Measurements from ENCODE around the gene MLLT10. TPM values are rescaled to one million over a fixed set of nuclear protein-coding genes. Genes with fewer than 3 reads are reported as not detected.

The MLLT10 gene
- total RNA-seq, 1 donor from 2014 or later, result 65.6 TPM

GRCh38 chr10:21675157-21675796 is 141.2 kb downstream of the MLLT10 start:
- peak; percentile 70 for TF ChIP-seq CTCF (IDR thresholded peaks at IDR 0.05; ENCODE audit: unreplicated experiment)
- H3K27me3 Mint-ChIP-seq, result no peaks in the 10 kb centered on the region
- DNase-seq (ENCODE audit: low spot score, unreplicated experiment), result no peak
- H3K36me3 Mint-ChIP-seq (ENCODE audit: insufficient read depth), result peaks cover 6% of the 10 kb centered on the region
- no peak overlapping the region for H3K27ac Mint-ChIP-seq
- peaks cover 2% of the 10 kb centered on the region for H3K4me1 Mint-ChIP-seq (ENCODE audit: low read depth)
- H3K9me3 Mint-ChIP-seq (ENCODE audit: low read depth), result no peaks in the 10 kb centered on the region
- H3K4me3 Mint-ChIP-seq (ENCODE audit: low read depth), result no peak overlapping the region

GRCh38 chr10:21677551-21677950 is 143.5 kb downstream of the MLLT10 start:
- no peak for DNase-seq (ENCODE audit: low spot score, unreplicated experiment)
- Mint-ChIP-seq H3K36me3 (ENCODE audit: insufficient read depth) (peaks cover 6% of the 10 kb centered on the region), H3K4me1 (ENCODE audit: low read depth) (peaks cover 1% of the 10 kb centered on the region), H3K27ac (no peak overlapping the region), H3K27me3 (no peaks in the 10 kb centered on the region), H3K4me3 (ENCODE audit: low read depth) (no peak overlapping the region), H3K9me3 (ENCODE audit: low read depth) (no peaks in the 10 kb centered on the region)
- TF ChIP-seq CTCF (IDR thresholded peaks at IDR 0.05; ENCODE audit: unreplicated experiment), result no peak

- Mint-ChIP-seq H3K27me3 (no peaks in the 10 kb centered on the region), H3K27ac (no peak overlapping the region), H3K4me3 (ENCODE audit: low read depth) (no peak overlapping the region), H3K9me3 (ENCODE audit: low read depth) (no peaks in the 10 kb centered on the region), H3K36me3 (ENCODE audit: insufficient read depth) (peaks cover 12% of the 10 kb centered on the region), H3K4me1 (ENCODE audit: low read depth) (peaks cover 1% of the 10 kb centered on the region)
- no peak for TF ChIP-seq CTCF (IDR thresholded peaks at IDR 0.05; ENCODE audit: unreplicated experiment)
- DNase-seq (ENCODE audit: low spot score, unreplicated experiment), result no peak
Measured at GRCh38 chr10:21681156-21681555, 147.1 kb downstream of the MLLT10 start.

GRCh38 chr10:21687266-21688008 is 153.4 kb downstream of the MLLT10 start:
- DNase-seq (ENCODE audit: low spot score, unreplicated experiment), result no peak
- Mint-ChIP-seq H3K9me3 (ENCODE audit: low read depth) (no peaks in the 10 kb centered on the region), H3K4me3 (ENCODE audit: low read depth) (no peak overlapping the region), H3K4me1 (ENCODE audit: low read depth) (peaks cover 4% of the 10 kb centered on the region), H3K36me3 (ENCODE audit: insufficient read depth) (peaks cover 14% of the 10 kb centered on the region), H3K27ac (no peak overlapping the region), H3K27me3 (no peaks in the 10 kb centered on the region)
- no peak for TF ChIP-seq CTCF (IDR thresholded peaks at IDR 0.05; ENCODE audit: unreplicated experiment)

GRCh38 chr10:21688009-21688332 is 153.9 kb downstream of the MLLT10 start:
- peaks cover 16% of the 10 kb centered on the region for H3K36me3 Mint-ChIP-seq (ENCODE audit: insufficient read depth)
- H3K27me3 Mint-ChIP-seq, result no peaks in the 10 kb centered on the region
- peaks cover 4% of the 10 kb centered on the region for H3K4me1 Mint-ChIP-seq (ENCODE audit: low read depth)
- no peak overlapping the region for H3K27ac Mint-ChIP-seq
- H3K4me3 Mint-ChIP-seq (ENCODE audit: low read depth), result no peak overlapping the region
- H3K9me3 Mint-ChIP-seq (ENCODE audit: low read depth), result no peaks in the 10 kb centered on the region
- DNase-seq (ENCODE audit: low spot score, unreplicated experiment), result no peak
- TF ChIP-seq CTCF (IDR thresholded peaks at IDR 0.05; ENCODE audit: unreplicated experiment), result no peak
